Vagina (tissue), 2 donors: ENCODE measurements around the gene TMC4.

Source experiments
- POLR2A ChIP-seq, 2 donors: fragments of 450-650 bp; IDR thresholded peaks; one replicate each; pipeline ENCODE4 v1.6.1; 2017; ENCODE audit warnings: antibody characterized with exemption in 2 of 2, mild to moderate bottlenecking in 2 of 2, moderate library complexity in 2 of 2
- POLR2AphosphoS5 ChIP-seq, 2 donors: sonication (generic); formaldehyde crosslinking; IDR thresholded peaks; one replicate each; pipeline ENCODE4 v1.9.0; 2017; ENCODE audit warnings: antibody characterized with exemption in 2 of 2, mild to moderate bottlenecking in 2 of 2, low read depth in 1 of 2; ENCODE audit not compliant: insufficient read depth in 1 of 2
- TF ChIP-seq, protein P1 (sequence below), 3 experiments: fragments of 450-650 bp in 2 of 3; fragments of 200-600 bp in 1 of 3; sonication (generic) in 1 of 3; IDR thresholded peaks; one replicate each; pipeline ENCODE4 v1.5.1; 2017 to 2019; ENCODE audit warnings: antibody characterized with exemption in 3 of 3, mild to moderate bottlenecking in 2 of 3, moderate library complexity in 2 of 3

GRCh38 chr19:54206030-54206830 is 33.3 kb upstream of the TMC4 start:
- TF ChIP-seq, protein P1, sequence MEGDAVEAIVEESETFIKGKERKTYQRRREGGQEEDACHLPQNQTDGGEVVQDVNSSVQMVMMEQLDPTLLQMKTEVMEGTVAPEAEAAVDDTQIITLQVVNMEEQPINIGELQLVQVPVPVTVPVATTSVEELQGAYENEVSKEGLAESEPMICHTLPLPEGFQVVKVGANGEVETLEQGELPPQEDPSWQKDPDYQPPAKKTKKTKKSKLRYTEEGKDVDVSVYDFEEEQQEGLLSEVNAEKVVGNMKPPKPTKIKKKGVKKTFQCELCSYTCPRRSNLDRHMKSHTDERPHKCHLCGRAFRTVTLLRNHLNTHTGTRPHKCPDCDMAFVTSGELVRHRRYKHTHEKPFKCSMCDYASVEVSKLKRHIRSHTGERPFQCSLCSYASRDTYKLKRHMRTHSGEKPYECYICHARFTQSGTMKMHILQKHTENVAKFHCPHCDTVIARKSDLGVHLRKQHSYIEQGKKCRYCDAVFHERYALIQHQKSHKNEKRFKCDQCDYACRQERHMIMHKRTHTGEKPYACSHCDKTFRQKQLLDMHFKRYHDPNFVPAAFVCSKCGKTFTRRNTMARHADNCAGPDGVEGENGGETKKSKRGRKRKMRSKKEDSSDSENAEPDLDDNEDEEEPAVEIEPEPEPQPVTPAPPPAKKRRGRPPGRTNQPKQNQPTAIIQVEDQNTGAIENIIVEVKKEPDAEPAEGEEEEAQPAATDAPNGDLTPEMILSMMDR (IDR thresholded peaks at IDR 0.05): no peak
- TF ChIP-seq POLR2A (IDR thresholded peaks at IDR 0.05) (no peak), POLR2AphosphoS5 (IDR thresholded peaks at IDR 0.05; ENCODE audit: insufficient read depth in 1 of 2, low read depth in 1 of 2) (no peak)
